HG03095 (cell line): ENCODE data around the gene KANK4.

Source experiments
- ATAC-seq: cut with Tn5 transposase; IDR thresholded peaks from one replicate; pipeline ENCODE4 v1.9.1; 2021; ENCODE audit warnings: moderate library complexity; ENCODE audit not compliant: unreplicated experiment

KANK4 gene

DNA sequence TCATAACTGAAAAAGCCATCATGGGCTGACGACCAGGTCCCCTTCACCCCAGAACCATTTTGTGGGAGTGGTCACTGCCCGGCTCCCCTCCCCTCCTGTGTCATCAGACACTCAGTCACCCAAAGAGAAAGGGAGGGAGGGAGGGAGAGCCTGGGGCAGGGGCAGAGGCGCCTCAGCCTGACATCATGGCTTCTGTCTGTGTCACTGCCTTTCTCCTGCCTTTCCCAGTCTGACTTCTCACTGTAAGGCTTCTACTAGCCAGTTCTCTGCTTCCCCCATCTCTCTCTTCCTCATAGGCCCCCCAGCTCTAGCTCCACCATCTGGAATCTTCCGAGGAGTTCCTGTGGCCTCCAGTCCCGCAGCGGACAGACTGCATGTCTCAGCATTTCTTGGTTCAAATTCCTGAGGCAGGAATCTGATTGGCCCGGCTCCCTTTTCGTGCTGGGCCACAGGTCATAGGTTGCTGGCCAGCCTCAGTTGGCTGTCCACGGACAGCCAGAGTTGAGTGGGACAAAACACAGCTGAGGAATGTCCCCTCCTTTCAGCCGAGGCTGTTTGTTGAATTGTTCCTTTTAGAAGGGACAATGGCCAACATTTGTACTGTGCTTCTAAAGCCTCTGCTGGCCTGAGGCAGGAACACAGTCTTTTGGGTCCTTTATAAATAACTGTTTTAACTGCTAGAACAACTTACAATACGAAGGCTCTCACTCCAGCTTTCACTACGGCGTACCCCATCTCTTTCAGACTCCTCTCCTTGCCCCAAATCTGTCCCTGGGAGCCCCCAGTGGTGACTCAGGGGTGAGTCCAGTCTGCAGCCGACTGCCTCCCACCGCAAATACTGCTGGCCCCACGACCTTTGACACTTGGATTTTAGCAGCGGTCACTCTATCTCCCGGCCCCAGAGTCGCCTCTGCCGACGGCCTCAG is 18.7 kb upstream of the KANK4 start:
- ATAC-seq: no peak

DNA sequence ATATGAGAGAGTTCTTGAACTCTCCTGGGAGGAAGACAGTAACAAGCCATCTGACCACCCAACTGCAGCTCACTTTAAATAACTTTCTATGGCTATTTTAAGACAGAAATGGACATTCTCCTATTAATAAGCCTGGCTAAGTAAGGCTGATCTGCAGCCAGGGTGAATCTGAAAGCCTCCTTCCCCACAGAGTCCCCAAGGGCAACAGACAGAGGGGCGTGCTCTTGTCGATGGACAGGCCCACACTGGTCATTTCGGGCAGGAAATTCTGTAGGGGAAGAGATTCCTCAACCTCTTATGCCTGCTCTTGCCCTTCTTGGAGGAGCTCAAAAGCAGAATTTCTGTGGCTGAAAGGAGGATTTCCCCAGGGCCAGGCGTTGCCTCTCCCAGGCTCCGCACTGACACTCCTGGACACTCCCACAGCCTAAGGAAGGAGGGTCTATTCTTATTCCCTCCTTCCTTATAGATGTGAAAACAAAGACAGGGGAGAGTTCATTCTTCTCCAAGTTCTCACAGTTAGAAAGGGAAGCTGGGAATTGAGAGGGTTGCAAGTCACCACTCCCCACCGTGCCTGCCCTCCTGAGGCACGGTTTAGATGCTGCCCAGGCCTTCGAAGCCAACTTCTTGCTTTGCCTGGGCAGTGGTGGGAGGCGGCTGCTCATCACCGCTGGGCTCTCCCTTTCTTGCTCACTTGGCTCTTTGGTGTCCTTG is 17.9 kb upstream of the KANK4 start:
- ATAC-seq: no peak

DNA sequence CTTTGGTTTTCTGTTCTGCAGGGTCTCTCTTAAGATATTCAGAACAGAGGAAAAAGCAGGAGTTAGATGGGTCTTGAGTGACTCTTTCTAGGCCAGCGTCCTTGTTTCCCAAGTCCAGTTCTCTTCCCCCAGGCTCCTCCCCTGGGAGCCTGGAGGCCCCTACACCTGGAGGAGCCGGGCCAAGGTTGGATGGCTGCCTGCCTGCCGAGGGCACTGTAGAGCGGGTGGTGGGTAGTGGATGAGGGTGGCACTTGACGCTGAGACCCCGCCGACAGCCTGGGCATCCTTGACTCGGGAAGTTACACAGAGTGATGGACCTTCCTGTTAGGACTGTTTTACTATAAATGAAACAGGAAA is 17.4 kb upstream of the KANK4 start:
- no peak for ATAC-seq

DNA sequence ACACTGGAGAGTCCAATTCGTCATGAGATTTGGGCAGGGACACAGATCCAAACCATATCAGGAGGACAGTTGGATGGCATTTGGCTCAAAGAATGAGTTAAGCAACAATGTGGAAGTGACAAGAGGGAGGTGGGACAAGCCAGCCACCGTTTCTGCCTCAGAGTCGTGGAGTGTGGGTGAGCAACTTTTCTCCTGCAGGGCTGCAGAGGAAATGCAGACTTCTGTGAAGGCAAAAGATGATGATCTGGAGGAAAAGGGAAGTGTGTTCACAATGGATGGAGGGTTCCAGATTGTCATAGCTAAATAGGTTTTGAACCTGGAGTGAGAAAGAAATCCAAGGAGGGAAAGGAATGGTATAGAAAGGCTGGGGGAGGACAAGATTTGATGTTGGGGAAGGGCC is 16.4 kb upstream of the KANK4 start:
- no peak for ATAC-seq

DNA sequence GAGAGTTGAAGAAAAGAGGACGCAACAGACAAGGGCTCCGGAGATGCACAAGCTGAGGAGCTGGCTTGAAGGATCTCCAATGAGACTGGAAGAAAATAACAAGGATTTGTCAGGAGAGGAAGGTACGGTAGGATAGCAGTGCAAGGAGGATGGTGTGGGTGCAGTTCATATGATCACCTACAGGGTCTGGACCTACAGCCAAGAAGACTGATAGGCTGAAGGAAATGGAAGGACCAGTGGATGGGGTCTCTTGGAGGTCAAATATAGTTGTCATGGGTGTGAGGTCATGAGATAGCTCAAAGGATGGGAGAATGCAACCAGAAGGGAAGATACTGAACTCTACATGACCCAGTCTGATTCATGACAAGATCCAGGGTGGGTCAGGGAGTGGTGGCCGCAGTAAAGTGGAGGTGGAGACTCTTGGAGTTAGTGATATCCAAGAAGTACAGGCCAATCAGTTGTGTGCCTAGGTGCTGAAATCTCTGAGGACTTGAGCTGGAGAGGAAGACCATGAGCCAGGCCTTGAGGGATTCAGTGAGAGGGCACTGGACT is 15.3 kb upstream of the KANK4 start:
- no peak for ATAC-seq

DNA sequence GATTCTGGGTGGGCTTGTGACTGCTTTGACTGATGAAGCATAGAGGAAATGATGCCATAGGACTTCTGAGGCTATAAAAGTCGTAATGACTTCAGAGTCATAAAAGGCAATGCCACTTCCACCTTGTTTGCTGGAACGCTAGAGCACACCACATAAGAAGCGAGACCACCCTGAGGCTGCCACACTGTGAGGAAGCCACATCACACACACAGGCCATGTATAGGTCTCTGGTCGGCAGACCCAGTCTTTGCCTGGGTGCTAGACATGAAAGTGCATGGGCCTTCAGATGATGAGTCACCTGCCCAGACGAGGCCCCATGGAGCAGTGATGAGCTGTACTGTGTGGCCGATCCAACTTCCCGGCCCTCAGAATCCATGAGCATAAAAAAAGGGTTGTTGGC is 14.2 kb upstream of the KANK4 start:
- no peak for ATAC-seq

DNA sequence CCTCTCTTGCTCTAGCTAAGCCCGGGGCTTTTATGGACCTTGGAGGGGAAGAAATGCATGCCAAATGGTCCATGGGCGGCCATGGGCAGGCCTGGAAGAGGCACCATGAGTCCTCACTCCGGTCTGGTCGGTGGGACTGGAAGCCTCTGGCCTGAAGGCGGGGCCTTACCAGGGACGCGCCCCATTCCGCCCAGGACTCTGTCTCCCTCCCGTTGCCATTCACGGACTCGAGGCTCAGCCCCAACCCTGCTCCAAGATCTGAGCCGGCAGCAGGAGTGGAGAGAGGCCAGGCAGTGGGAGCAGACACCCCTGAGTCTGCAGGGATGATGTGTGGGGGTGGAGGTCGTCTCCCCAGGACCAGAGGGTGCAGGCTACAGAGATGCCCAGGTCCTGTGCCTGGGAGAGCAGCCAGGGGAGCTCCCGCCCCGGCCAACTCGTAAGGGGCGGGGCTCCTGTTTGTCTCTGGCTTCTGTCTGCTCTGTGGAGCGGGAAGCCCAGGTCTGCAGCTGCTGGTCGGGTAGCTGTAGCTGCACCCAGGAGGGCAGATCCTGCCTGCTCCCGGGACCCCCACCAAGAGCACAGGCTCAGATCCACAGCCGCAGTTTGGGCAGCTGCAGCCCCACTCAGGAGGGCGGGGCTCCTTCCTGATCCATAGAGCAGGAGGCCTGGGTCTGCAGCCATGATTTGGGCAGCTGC is 8.3 kb upstream of the KANK4 start:
- ATAC-seq: no peak

DNA sequence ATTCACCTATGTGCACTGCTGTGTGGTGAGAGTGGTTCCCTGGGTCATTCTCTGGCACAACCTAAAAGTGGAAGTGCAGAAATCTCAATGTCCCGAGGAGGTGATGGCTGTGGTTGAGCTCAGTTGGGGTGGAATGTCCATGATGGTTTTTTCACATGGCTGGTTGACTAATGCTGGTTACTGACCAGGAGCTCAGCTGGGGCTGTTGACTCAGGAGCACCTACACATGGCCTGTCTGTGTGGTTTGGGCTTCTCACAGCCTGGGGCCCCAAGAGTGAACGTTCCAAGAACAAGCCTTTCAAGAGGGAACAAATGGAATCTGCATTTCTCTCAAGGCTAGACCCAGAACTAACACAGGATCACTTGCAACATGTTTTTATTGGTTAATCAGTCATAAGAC is 6.4 kb upstream of the KANK4 start:
- no peak for ATAC-seq

DNA sequence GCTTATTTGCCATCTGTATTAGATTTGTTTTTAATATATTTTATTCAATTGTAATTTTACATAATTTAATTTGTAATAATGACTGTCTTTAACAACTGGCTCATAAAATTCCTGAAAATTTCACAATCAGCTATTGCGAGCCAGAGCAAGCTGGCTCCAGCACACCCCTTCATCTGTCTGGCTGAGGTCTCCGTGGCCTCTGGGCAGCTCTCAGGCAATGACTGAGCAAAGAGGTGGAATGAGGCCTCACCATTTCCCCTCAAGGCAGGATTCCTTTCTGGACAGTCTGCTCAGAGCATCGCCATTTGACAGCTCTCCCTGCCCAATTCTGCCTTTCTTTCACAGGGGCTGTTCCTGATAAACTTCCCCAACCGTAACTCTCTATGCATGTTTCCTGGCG is 5.8 kb upstream of the KANK4 start:
- no peak for ATAC-seq

DNA sequence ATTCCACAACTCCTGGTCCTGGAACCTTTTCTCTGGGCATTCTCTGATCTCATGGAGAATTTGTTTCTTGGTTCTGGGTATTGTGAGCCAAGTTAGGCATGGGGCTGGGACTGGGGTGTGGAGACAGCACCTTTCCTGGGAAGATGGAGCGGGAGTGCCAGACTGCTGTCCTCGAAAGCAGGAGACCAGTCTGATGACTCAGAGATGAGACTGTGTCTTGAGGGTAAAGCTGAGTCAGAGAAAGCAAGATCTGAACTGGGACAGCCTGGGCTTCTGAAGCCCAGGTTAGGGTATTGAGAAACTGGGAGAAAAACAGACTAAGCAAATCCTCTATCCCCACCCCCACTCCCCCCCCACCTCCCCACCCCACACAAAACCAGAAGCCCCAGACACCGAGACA is 2.2 kb upstream of the KANK4 start:
- ATAC-seq: no peak

DNA sequence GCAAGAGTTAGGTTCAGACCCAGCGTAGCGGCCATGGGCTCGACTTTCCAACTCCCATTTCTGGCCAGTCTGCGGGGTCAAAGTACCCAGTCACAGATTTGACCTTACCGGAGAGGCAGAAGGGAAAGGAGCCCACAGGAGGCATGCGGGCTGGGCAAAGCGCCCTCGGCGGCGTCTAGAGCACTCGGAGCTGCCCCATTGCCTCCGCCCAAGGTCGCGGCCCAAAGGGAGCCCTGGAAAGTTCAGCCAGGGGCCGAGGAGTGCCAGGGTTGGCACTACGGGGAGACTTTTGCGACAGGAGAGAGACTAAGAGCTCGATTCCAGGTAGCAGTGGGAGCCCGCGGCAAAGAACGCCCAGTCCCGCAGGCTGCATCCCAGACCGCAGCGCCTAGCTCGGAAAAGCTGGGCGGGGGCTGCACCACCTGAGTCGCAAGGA is 896 bp downstream of the KANK4 start:
- ATAC-seq: no peak

DNA sequence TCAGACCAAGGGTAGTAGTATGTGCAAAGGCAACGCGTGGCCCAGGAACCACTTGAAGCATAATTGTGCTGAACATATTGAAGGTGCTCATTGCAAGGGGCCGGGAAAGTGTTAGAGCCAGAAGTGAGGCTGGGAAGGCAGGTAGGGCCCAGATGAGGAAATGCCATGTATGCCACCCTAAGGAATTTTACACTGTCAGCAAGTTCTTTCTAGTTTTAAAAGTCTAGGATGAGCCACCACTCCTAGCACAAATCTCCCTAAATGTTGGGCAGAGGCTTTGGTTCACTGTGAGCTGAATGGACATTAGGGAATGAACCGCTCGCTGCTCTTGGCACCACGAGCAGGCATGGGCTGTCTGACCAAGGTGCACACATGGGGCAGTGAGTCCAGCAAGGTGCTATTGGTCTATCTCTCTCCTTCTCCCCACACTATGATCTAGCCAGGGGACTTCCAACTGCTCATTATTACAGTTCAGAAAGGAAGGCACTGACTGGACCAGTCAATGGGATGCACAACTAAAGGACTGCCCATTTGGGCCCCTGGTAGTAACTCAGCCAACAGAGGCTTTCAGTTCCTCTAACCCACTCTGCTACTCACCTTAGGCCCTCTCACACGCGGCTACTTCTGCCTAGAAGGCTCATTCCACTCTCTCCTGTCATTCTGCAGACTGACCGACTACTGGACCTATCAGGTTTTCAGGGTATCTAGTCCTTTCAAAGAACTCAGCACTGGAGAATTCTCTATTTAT is 2.0 kb downstream of the KANK4 start:
- no peak for ATAC-seq

DNA sequence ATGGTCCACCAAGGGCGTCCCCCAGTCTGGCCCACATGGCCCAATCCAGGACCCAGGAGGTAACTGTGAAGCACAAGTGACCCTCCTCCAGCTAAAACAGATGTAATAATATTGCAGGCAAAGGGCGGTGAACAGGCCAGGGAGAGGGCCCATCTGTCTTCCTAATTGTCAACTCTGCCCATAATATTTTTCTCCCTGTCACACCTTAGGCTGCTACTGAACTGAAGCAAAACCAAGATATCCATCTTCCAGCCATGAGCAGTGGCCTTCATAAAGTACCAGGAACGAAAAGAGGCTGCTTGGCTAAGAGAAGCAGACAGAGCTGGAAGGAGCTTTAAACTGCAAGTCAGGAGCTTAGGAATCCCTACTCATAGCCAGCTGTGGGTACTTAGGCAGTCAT is 3.1 kb downstream of the KANK4 start:
- no peak for ATAC-seq

DNA sequence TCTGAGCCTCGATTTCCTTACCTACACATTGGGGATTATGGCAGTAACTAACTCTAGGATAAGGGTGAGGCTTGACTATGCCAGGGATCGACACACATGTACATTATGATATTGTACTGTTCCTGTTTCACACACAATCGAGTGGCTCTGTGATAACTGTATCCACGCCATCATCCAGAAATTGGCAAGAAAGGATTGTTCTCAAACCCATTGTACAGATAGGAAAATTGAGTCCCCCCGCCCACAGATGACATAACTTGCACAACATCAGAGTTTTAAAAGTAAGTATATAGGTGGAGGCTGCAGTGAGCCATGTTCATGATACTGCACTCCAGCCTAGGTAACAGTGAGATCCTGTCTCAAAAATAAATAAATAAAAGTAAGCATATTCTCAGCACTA is 3.8 kb downstream of the KANK4 start:
- ATAC-seq: no peak

DNA sequence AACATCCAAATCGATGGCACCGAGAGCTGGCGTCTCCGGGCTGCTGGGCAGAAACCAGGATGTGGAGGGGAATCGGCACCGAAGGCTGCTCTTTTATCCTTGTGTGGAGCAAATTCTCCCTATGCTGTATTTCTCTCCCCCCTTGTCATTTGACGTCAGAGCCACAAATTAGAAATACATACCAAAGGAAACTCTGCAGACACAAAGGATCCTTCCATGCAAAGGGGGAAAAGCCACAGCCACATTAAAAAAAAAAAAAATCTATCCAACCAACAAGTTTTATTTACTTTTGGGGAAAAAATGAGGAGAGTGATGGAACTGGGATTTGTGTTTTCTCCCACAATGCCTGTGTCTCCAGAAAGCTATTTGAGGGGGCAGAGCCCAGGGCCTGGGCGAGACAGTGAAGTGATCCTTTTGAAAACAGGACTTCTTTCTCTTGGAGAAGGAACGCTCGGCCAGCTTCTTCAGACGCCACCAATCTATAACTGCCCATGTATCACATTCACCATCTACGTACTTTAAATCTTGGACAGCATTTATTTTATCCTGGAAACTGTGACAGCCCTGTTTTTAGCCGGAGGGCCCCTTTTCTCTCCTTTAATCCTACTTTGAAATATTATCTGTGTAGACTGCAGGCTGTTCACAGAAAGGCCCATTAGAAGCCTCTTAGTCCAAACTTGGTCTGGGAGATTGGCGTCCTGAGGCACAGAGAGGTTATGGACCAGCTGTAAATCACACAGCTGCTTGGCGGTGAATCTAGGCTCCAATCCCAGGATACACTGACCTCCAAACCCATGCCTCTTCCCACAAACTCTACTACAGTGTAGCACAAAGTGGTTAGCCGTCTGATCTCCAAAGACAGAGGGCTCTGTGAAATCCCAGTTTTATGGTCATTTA is 4.5 kb downstream of the KANK4 start:
- ATAC-seq: no peak

DNA sequence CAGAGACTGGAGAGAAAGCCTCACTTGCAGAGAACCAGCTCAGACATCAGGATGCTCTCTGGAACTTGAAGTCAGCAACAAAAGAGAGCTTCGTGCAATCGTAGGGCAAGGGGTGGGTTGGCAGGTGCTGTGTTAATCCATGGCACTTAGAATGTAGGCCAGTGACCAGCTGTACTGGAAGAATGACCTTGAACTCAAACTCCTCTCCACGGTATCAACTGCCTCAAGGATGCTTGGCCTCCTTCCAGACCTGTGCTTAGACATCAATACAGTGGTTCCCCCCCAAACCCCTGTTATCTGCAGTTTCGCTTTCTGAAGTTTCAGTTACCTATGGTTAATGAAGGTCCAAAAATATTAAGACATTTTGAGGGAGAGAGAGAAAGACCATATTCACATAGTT is 6.5 kb downstream of the KANK4 start:
- no peak for ATAC-seq

DNA sequence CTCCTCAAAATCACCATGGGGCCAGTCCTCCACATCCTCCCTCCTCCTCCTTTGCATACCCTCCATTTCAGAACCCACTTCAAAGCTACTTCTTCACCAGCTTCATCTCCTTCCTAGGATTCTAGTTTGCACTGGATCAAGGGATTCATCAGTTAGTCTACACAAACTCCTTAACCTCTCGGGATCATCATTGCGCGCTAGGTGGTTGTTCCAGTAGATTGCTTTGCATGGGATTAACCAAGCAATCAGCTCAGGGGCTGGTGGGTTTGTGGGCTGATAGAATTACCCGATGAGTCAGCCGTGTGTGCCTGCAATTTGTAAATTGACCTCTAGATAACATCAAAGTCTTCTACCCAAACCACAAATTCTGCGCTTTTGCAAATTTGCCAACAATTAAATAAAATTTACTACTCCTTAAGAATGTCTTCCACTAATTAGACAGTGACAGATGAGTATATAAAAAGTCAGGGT is 7.7 kb downstream of the KANK4 start:
- ATAC-seq: no peak

DNA sequence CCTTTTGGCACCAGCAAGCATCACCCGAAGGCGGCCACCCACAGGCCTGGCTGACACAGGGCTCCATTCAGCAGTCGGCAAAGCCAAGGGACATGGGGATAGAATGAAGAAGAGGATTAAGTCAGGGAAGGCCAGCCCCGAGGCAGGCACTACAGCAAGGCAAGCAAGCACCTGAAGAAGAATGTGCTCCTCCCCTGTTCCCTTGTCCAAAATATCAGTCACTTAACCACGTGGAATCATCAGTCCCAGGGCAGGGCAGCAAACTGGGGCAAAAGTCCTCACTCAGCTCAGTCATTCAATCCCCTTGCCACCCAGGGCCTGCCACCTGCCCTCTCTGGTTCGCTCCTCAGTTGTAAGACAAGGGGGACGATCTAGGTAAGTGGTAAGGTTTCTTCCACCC is 9.3 kb downstream of the KANK4 start:
- no peak for ATAC-seq

DNA sequence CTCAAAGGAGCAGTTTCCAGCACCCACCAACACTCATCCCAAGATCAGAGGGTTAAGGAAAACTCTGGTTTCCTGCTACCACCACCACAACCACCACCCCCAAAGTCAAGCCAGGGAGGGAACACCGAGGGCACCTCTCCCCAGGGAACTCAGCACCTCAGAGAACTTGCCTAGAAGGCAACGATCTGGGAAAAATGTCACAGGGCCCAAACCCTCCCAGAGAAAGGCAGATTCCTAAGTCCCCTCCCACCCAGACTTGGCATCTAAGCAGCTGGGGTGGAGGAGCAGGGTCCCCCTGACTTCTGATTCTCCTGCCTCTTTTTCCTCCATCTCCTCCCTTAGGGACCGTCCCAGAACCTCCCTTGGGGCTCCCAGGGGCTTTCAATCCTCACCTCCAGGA is 10.6 kb downstream of the KANK4 start:
- no peak for ATAC-seq
